Loucy (cell line): ENCODE results near the gene UBE2K.
"Not testable (repeated sequence)": the region's sequence is repeated elsewhere in the genome, so short reads cannot be mapped to it uniquely, and the experiment has no call there.

Experiments
- H2AFZ ChIP-seq: fragments of 200-600 bp; sonication (generic); 2 replicates; pipeline ENCODE4 v1.6.0; 2016; ENCODE audit warnings: antibody characterized with exemption, mild to moderate bottlenecking, low read length, moderate library complexity
- H3F3A ChIP-seq: fragments of 200-600 bp; 2 replicates; pipeline ENCODE4 v1.6.0; 2016; ENCODE audit warnings: antibody characterized with exemption, low read depth, mild to moderate bottlenecking
- H3K27me3 ChIP-seq: fragments of 200-600 bp; sonication (generic); 2 replicates; pipeline ENCODE4 v1.6.1; 2014; ENCODE audit warnings: low read length, mild to moderate bottlenecking; ENCODE audit not compliant: insufficient read depth, poor library complexity, severe bottlenecking
- H3K36me3 ChIP-seq: fragments of 200-600 bp; sonication (generic); 2 replicates; pipeline ENCODE4 v1.6.1; 2016; ENCODE audit warnings: low read length; ENCODE audit not compliant: insufficient read depth
- H3K4me1 ChIP-seq: fragments of 200-600 bp; sonication (generic); 2 replicates; pipeline ENCODE4 v1.5.1; 2014; ENCODE audit warnings: low read length, mild to moderate bottlenecking; ENCODE audit not compliant: insufficient read depth, poor library complexity, severe bottlenecking
- H3K4me2 ChIP-seq: fragments of 200-600 bp; sonication (generic); 2 replicates; pipeline ENCODE4 v1.6.0; 2014; ENCODE audit warnings: antibody characterized with exemption, low read length, low read depth, mild to moderate bottlenecking; ENCODE audit not compliant: poor library complexity, severe bottlenecking
- H3K4me3 ChIP-seq: fragments of 200-600 bp; sonication (generic); 2 replicates; pipeline ENCODE4 v1.5.1; 2014; ENCODE audit warnings: low read length, mild to moderate bottlenecking, mixed read lengths; ENCODE audit not compliant: poor library complexity, severe bottlenecking
- H3K79me2 ChIP-seq: fragments of 200-600 bp; sonication (generic); 2 replicates; pipeline ENCODE4 v1.6.1; 2014; ENCODE audit warnings: low read length; ENCODE audit not compliant: insufficient read depth
- H3K9ac ChIP-seq: fragments of 200-600 bp; sonication (generic); 2 replicates; pipeline ENCODE4 v1.6.0; 2014; ENCODE audit warnings: mild to moderate bottlenecking, low read depth, low read length, moderate library complexity; ENCODE audit not compliant: poor library complexity, severe bottlenecking
- H3K9me2 ChIP-seq: fragments of 200-600 bp; sonication (generic); replicated peaks from 2 replicates; pipeline ENCODE4 v1.6.1; 2016; ENCODE audit warnings: low read depth, low read length, mixed read lengths
- H3K9me3 ChIP-seq: fragments of 200-600 bp; sonication (generic); 2 replicates; pipeline ENCODE4 v1.6.1; 2014; ENCODE audit warnings: mild to moderate bottlenecking, antibody characterized with exemption, low read length, low read depth; ENCODE audit not compliant: insufficient read depth
- H4K20me1 ChIP-seq: fragments of 200-600 bp; sonication (generic); 2 replicates; pipeline ENCODE4 v1.6.0; 2014; ENCODE audit warnings: antibody characterized with exemption, low read length, mild to moderate bottlenecking; ENCODE audit not compliant: insufficient read depth, poor library complexity, severe bottlenecking
- CTCF ChIP-seq: fragments of 200-600 bp; sonication (generic); conservative IDR thresholded peaks from 2 replicates; pipeline ENCODE4 v1.5.1; 2014; ENCODE audit warnings: mild to moderate bottlenecking, antibody characterized with exemption, low read length
- EZH2phosphoT487 ChIP-seq: fragments of 200-600 bp; IDR thresholded peaks from 2 replicates; pipeline ENCODE4 v1.6.1; 2018; ENCODE audit warnings: antibody characterized with exemption, mild to moderate bottlenecking, moderate library complexity, borderline replicate concordance

Gene UBE2K

DNA sequence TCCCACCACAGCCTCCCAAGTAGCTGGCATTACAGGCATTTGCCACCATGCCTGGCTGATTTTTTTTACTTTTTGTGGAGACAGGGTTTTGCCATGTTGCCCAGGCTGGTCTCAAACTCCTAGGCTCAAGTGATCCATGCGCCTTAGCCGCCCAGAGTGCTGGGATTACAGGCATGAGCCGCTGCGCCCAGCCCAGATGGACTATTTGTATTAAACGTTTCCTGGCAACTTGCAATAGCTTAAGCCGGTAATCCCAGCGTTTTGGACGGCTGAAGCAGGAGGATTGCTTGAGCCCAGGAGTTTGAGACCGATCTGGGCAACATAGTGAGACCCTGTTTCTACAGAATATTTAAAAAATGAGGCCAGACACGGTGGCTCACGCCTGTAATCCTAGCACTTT lies 18.4 kb downstream of the UBE2K start:
- no peak overlapping the region for H2AFZ ChIP-seq
- H3K79me2 ChIP-seq, result peaks cover 88% of the 10 kb centered on the region
- H3K36me3 ChIP-seq, result no peaks in the 10 kb centered on the region
- H3K4me1 ChIP-seq, result no peaks in the 10 kb centered on the region
- no peaks in the 10 kb centered on the region for H3F3A ChIP-seq
- H4K20me1 ChIP-seq, result peaks cover 66% of the 10 kb centered on the region
- H3K9me2 ChIP-seq, result no peaks in the 10 kb centered on the region
- H3K4me3 ChIP-seq, result no peak overlapping the region
- no peak overlapping the region for H3K9ac ChIP-seq
- TF ChIP-seq EZH2phosphoT487 (no peak), CTCF (no peak)
- H3K9me3 ChIP-seq, result no peaks in the 10 kb centered on the region
- H3K4me2 ChIP-seq, result no peak overlapping the region
- no peaks in the 10 kb centered on the region for H3K27me3 ChIP-seq

DNA sequence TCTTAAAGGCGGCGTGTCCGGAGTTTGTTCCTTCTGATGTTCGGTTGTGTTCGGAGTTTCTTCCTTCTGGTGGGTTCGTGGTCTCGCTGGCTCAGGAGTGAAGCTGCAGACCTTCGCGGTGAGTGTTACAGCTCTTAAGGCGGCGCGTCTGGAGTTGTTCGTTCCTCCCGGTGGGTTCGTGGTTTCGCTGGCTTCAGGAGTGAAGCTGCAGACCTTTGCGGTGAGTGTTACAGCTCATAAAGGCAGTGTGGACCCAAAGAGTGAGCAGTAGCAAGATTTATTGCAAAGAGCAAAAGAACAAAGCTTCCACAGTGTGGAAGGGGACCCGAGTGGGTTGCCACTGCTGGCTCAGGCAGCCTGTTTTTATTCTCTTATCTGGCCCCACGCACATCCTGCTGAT lies 19.8 kb downstream of the UBE2K start:
- not testable (repeated sequence) for H3K36me3 ChIP-seq, H3F3A ChIP-seq, H2AFZ ChIP-seq, H3K4me1 ChIP-seq, H3K27me3 ChIP-seq, H3K9ac ChIP-seq, H3K9me3 ChIP-seq, H3K9me2 ChIP-seq
- Histone ChIP-seq H3K79me2 (peaks cover 88% of the 10 kb centered on the region), H3K4me2 (peak overlapping the region; percentile 37), H4K20me1 (peaks cover 69% of the 10 kb centered on the region), H3K4me3 (peak overlapping the region; percentile 28)

DNA sequence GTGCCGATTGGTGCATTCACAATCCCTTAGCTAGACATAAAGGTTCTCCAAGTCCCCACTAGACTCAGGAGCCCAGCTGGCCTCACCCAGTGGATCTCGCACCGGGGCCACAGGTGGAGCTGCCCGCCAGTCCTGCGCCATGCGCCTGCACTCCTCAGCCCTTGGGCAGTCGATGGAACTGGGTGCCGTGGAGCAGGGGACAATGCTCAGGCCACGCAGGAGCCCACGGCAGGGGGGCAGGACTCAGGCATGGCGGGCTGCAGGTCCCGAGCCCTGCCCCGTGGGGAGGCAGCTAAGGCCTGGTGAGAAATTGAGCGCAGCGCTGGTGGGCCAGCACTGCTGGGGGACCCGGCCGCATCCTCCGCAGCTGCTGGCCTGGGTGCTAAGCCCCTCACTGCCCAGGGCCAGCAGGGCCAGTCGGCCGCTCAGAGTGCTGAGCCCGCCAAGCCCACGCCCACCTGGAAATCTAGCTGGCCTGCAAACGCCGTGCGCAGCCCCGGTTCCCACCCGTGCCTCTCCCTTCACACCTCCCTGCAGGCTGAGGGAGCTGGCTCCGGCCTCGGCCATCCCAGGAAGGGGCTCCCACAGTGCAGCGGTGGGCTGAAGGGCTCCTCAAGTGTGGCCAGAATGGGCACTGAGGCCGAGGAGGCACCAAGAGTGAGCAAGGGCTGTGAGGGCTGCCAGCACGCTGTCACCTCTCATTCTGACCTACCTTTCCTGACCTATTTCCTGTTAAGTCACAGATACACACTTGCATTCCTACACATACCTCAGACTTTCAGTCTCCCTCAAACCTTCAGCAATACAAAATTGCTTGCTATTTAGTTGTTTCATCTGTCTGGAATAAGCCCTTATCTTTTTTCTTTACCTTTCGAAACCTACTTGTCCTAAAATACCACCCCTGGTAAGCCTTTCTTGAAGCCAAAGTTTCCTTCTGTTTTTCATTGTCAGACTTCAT lies 20.7 kb downstream of the UBE2K start:
- Histone ChIP-seq H3K9me3 (no peaks in the 10 kb centered on the region), H2AFZ (no peak overlapping the region), H3K4me2 (peak overlapping the region; percentile 0), H3F3A (no peaks in the 10 kb centered on the region), H3K27me3 (no peaks in the 10 kb centered on the region), H3K4me1 (no peaks in the 10 kb centered on the region), H3K79me2 (peaks cover 88% of the 10 kb centered on the region), H3K9me2 (no peaks in the 10 kb centered on the region), H3K36me3 (peaks cover 6% of the 10 kb centered on the region; the same call in 1 of the 2 replicates), H4K20me1 (peaks cover 60% of the 10 kb centered on the region), H3K9ac (no peak overlapping the region), H3K4me3 (no peak overlapping the region)
- TF ChIP-seq EZH2phosphoT487 (no peak), CTCF (no peak)
